GM12878 (cell line): ENCODE results near the gene LMCD1.

Source experiments
- CHD4 ChIP-seq: fragments of 200-600 bp; sonication (generic); IDR thresholded peaks from 2 replicates; pipeline ENCODE4 v1.6.1; 2016; ENCODE audit warnings: mild to moderate bottlenecking
- EED ChIP-seq: sonication (generic); IDR thresholded peaks from 2 replicates; pipeline ENCODE4 v1.6.1; 2016; ENCODE audit warnings: antibody characterized with exemption, low read depth
- KDM1A ChIP-seq: fragments of 200-600 bp; sonication (generic); IDR thresholded peaks from 2 replicates; pipeline ENCODE4 v1.6.1; 2016; ENCODE audit warnings: borderline replicate concordance
- NR2C1 ChIP-seq: fragments of 450-650 bp; IDR thresholded peaks from 2 replicates; pipeline ENCODE4 v1.6.1; 2017; ENCODE audit warnings: antibody characterized with exemption, mild to moderate bottlenecking, moderate library complexity
- POLR2A ChIP-seq: IDR thresholded peaks from 2 replicates; pipeline ENCODE4 v1.6.1; 2011; ENCODE audit warnings: low read depth, mild to moderate bottlenecking, low read length
- SMAD1 ChIP-seq: fragments of 450-650 bp; IDR thresholded peaks from 2 replicates; pipeline ENCODE4 v1.6.1; 2018; ENCODE audit warnings: mild to moderate bottlenecking, low read depth; ENCODE audit not compliant: partially characterized antibody
- SPI1 ChIP-seq: IDR thresholded peaks from 2 replicates; pipeline ENCODE4 v1.6.1; 2011; ENCODE audit warnings: low read depth, mild to moderate bottlenecking, low read length, moderate library complexity, borderline replicate concordance; ENCODE audit not compliant: insufficient read depth
- SUZ12 ChIP-seq: fragments of 200-600 bp; sonication (generic); IDR thresholded peaks from one replicate; pipeline ENCODE4 v1.6.1; 2018; ENCODE audit warnings: antibody characterized with exemption, mild to moderate bottlenecking; ENCODE audit not compliant: unreplicated experiment
- YBX1 ChIP-seq: fragments of 450-650 bp; IDR thresholded peaks from 2 replicates; pipeline ENCODE4 v1.6.1; 2016; ENCODE audit warnings: antibody characterized with exemption
- TF ChIP-seq, protein P1 (sequence below), 3 experiments: IDR thresholded peaks in 2 of 3; conservative IDR thresholded peaks in 1 of 3; 2 replicates each; pipeline ENCODE4 v1.5.1; 2011; ENCODE audit warnings: low read depth in 3 of 3, low read length in 3 of 3, mild to moderate bottlenecking in 3 of 3, control low read depth in 2 of 3, moderate library complexity in 2 of 3, inconsistent platforms in 1 of 3, mixed read lengths in 1 of 3; ENCODE audit not compliant: control insufficient read depth in 2 of 3, insufficient read depth in 1 of 3; ENCODE audit errors: extremely low read depth in 1 of 3
- TF ChIP-seq, protein P2 (sequence below): IDR thresholded peaks from 2 replicates; pipeline ENCODE4 v1.6.1; 2011; ENCODE audit warnings: low read depth, low read length, improper control_type of control experiment, borderline replicate concordance
- TF ChIP-seq, protein P3 (sequence below): IDR thresholded peaks from 2 replicates; pipeline ENCODE4 v1.6.1; 2011; ENCODE audit warnings: borderline replicate concordance, low read depth, mild to moderate bottlenecking, moderate library complexity, mixed read lengths, low read length; ENCODE audit not compliant: insufficient read depth; ENCODE audit errors: extremely low read length
- TF ChIP-seq, protein P4 (sequence below): fragments of 150-350 bp; IDR thresholded peaks from 2 replicates; pipeline ENCODE4 v1.6.1; 2016; ENCODE audit warnings: low read depth, low read length

DNA sequence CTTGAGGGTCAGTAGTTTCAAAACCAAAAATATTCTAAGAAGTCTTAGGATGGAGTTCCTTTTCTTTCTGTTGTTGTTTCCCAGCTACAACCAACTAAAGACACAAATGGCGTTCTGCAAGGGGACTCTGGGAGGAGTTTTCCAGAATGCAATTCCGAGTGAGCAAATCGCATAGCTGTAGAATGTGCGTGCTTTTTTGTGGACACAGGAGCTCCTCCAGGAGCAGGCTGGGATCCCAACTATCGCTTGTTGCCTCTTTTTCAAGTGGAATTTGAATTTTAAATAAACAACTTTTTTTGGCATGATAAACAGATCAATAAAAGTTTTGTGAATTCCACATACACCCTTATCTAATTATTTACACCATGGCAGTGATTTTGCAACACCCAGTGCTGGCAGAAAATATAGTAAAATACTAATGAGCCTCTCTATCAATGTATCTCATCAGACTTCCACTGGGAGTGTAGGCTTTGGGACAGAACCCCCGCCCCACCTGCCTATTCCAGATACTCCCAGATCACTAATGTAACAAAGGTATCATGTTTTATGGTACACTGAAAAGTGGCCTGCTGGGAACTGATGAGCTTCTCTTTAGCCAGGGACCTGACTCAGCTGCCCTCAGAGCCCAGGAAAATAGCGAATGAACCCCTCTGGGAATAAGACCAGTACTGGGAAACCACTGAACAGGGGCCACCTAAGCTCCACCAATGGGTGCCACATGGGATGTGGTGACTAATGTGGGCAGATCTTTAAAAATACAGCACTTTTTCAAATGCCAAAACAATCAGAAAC is 66.4 kb downstream of the LMCD1 start:
- no peak for TF ChIP-seq POLR2A
- TF ChIP-seq, protein P1, sequence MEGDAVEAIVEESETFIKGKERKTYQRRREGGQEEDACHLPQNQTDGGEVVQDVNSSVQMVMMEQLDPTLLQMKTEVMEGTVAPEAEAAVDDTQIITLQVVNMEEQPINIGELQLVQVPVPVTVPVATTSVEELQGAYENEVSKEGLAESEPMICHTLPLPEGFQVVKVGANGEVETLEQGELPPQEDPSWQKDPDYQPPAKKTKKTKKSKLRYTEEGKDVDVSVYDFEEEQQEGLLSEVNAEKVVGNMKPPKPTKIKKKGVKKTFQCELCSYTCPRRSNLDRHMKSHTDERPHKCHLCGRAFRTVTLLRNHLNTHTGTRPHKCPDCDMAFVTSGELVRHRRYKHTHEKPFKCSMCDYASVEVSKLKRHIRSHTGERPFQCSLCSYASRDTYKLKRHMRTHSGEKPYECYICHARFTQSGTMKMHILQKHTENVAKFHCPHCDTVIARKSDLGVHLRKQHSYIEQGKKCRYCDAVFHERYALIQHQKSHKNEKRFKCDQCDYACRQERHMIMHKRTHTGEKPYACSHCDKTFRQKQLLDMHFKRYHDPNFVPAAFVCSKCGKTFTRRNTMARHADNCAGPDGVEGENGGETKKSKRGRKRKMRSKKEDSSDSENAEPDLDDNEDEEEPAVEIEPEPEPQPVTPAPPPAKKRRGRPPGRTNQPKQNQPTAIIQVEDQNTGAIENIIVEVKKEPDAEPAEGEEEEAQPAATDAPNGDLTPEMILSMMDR (IDR thresholded peaks at IDR 0.05 in 2 of 3, conservative IDR thresholded peaks at IDR 0.05 in 1 of 3; ENCODE audit: control insufficient read depth in 2 of 3, extremely low read depth in 1 of 3, insufficient read depth in 1 of 3, low read depth in 3 of 3, low read length in 3 of 3), result no peak
- TF ChIP-seq YBX1, result no peak
- TF ChIP-seq NR2C1, result no peak
- TF ChIP-seq, protein P2, sequence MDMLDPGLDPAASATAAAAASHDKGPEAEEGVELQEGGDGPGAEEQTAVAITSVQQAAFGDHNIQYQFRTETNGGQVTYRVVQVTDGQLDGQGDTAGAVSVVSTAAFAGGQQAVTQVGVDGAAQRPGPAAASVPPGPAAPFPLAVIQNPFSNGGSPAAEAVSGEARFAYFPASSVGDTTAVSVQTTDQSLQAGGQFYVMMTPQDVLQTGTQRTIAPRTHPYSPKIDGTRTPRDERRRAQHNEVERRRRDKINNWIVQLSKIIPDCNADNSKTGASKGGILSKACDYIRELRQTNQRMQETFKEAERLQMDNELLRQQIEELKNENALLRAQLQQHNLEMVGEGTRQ, result no peak
- no peak for TF ChIP-seq SPI1
- TF ChIP-seq CHD4, result no peak
- no peak for TF ChIP-seq SMAD1
- TF ChIP-seq, protein P3, sequence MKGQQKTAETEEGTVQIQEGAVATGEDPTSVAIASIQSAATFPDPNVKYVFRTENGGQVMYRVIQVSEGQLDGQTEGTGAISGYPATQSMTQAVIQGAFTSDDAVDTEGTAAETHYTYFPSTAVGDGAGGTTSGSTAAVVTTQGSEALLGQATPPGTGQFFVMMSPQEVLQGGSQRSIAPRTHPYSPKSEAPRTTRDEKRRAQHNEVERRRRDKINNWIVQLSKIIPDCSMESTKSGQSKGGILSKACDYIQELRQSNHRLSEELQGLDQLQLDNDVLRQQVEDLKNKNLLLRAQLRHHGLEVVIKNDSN, result no peak
- TF ChIP-seq, protein P4, sequence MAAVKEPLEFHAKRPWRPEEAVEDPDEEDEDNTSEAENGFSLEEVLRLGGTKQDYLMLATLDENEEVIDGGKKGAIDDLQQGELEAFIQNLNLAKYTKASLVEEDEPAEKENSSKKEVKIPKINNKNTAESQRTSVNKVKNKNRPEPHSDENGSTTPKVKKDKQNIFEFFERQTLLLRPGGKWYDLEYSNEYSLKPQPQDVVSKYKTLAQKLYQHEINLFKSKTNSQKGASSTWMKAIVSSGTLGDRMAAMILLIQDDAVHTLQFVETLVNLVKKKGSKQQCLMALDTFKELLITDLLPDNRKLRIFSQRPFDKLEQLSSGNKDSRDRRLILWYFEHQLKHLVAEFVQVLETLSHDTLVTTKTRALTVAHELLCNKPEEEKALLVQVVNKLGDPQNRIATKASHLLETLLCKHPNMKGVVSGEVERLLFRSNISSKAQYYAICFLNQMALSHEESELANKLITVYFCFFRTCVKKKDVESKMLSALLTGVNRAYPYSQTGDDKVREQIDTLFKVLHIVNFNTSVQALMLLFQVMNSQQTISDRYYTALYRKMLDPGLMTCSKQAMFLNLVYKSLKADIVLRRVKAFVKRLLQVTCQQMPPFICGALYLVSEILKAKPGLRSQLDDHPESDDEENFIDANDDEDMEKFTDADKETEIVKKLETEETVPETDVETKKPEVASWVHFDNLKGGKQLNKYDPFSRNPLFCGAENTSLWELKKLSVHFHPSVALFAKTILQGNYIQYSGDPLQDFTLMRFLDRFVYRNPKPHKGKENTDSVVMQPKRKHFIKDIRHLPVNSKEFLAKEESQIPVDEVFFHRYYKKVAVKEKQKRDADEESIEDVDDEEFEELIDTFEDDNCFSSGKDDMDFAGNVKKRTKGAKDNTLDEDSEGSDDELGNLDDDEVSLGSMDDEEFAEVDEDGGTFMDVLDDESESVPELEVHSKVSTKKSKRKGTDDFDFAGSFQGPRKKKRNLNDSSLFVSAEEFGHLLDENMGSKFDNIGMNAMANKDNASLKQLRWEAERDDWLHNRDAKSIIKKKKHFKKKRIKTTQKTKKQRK, result no peak
- TF ChIP-seq EED, result no peak
- no peak for TF ChIP-seq SUZ12
- TF ChIP-seq KDM1A, result no peak
